ENCODE results near the gene PPP4R4.

GRCh38 chr14:94298130-94298529 lies 124.0 kb downstream of the PPP4R4 start:
- TF ChIP-seq CTCF (IDR thresholded peaks at IDR 0.05; ENCODE audit: borderline replicate concordance, extremely low read depth, low read length, poor library complexity, severe bottlenecking) = no peak
- TF ChIP-seq EZH2 (IDR thresholded peaks at IDR 0.05; ENCODE audit: borderline replicate concordance, low read depth, low read length, severe bottlenecking) = no peak

All from DND-41 (cell line).